HepG2 (cell line): ENCODE results near the gene SLCO4A1. TPM values are rescaled to one million over a fixed set of nuclear protein-coding genes. Genes with fewer than 3 reads are reported as not detected.

Experiments used
- AHR ChIP-seq: IDR thresholded peaks from 2 replicates; pipeline ENCODE4 v1.6.1; 2018; ENCODE audit warnings: missing genetic modification reagents, missing compliant biosample characterization
- ATF7 ChIP-seq, 2 experiments: fragments of 450-650 bp in 1 of 2; sonication (generic) in 1 of 2; formaldehyde crosslinking in 1 of 2; IDR thresholded peaks; 2 replicates each; pipeline versions ENCODE4 v1.4.0 to v1.6.1; 2016 to 2020; ENCODE audit warnings: antibody characterized with exemption in 1 of 2, mild to moderate bottlenecking in 1 of 2, missing genetic modification reagents in 1 of 2
- CAMTA2 ChIP-seq: sonication (generic); formaldehyde crosslinking; IDR thresholded peaks from 2 replicates; pipeline ENCODE4 v1.4.0; 2020; ENCODE audit warnings: mild to moderate bottlenecking, missing genetic modification reagents, borderline replicate concordance
- ISX ChIP-seq: sonication (generic); formaldehyde crosslinking; conservative IDR thresholded peaks from 2 replicates; pipeline ENCODE4 v1.5.0; 2020; ENCODE audit warnings: missing genetic modification reagents
- MTF2 ChIP-seq: sonication (generic); formaldehyde crosslinking; IDR thresholded peaks from 2 replicates; pipeline ENCODE4 v1.5.0; 2020; ENCODE audit warnings: missing genetic modification reagents, borderline replicate concordance
- NKX3-1 ChIP-seq: sonication (generic); formaldehyde crosslinking; IDR thresholded peaks from 2 replicates; pipeline ENCODE4 v1.5.0; 2020; ENCODE audit warnings: missing genetic modification reagents
- PRPF4 ChIP-seq: fragments of 200-400 bp; formaldehyde crosslinking; IDR thresholded peaks from 2 replicates; pipeline ENCODE4 v1.6.1; 2016; ENCODE audit warnings: low read length, low read depth; ENCODE audit not compliant: poor library complexity, severe bottlenecking
- RFXAP ChIP-seq: sonication (generic); formaldehyde crosslinking; IDR thresholded peaks from 2 replicates; pipeline ENCODE4 v1.4.0; 2020; ENCODE audit warnings: missing genetic modification reagents, borderline replicate concordance
- SNAPC2 ChIP-seq: sonication (generic); formaldehyde crosslinking; IDR thresholded peaks from 2 replicates; pipeline ENCODE4 v1.8.1; 2022; ENCODE audit warnings: mild to moderate bottlenecking, missing genetic modification reagents
- ZFP36L2 ChIP-seq: sonication (generic); formaldehyde crosslinking; IDR thresholded peaks from 2 replicates; pipeline ENCODE4 v1.4.0; 2020; ENCODE audit warnings: missing genetic modification reagents
- ZNF121 ChIP-seq: sonication (generic); formaldehyde crosslinking; IDR thresholded peaks from 2 replicates; pipeline ENCODE4 v1.5.0; 2020; ENCODE audit warnings: mild to moderate bottlenecking, missing genetic modification reagents
- ZNF468 ChIP-seq: sonication (generic); formaldehyde crosslinking; IDR thresholded peaks from 2 replicates; pipeline ENCODE4 v1.8.0; 2022; ENCODE audit warnings: mild to moderate bottlenecking, moderate library complexity, missing genetic modification reagents
- ZNF557 ChIP-seq: sonication (generic); formaldehyde crosslinking; IDR thresholded peaks from 2 replicates; pipeline ENCODE4 v1.4.0; 2020; ENCODE audit warnings: missing genetic modification reagents
- ZNF558 ChIP-seq: sonication (generic); formaldehyde crosslinking; IDR thresholded peaks from 2 replicates; pipeline ENCODE4 v1.9.0; 2022; ENCODE audit warnings: mild to moderate bottlenecking, missing genetic modification reagents, borderline replicate concordance
- ZNF629 ChIP-seq: sonication (generic); formaldehyde crosslinking; conservative IDR thresholded peaks from 2 replicates; pipeline ENCODE4 v1.5.0; 2020; ENCODE audit warnings: missing genetic modification reagents
- ZSCAN31 ChIP-seq: sonication (generic); formaldehyde crosslinking; IDR thresholded peaks from 2 replicates; pipeline ENCODE4 v1.5.0; 2020; ENCODE audit warnings: low read depth, mild to moderate bottlenecking, missing genetic modification reagents
- polyA plus RNA-seq, 8 experiments: library from polyadenylated mRNA; depleted of rRNA in 3 of 8; stranded (reverse) in 7 of 8; unstranded in 1 of 8; fragments of >200 nt; fragmentation: Illumina TruSeq in 4 of 8; extraction: Trizol in 4 of 8; gene quantifications; 2 replicates each; pipeline versions ENCODE4 v1.2.1 to v1.2.3, GENCODE V29; 2011 to 2016; ENCODE audit warnings: low read depth in 4 of 8, missing spikeins in 1 of 8, mixed read lengths in 1 of 8; ENCODE audit not compliant: insufficient read depth in 1 of 8
- total RNA-seq, 5 experiments: library from RNA; depleted of rRNA; stranded (reverse); fragments of >200 nt; fragmentation: Illumina TruSeq; extraction: Trizol; gene quantifications; 2 replicates each; pipeline ENCODE4 v1.2.3, GENCODE V29; 2016; ENCODE audit warnings: low read depth in 1 of 5
- TF ChIP-seq, protein P1 (sequence below): sonication (generic); formaldehyde crosslinking; IDR thresholded peaks from 2 replicates; pipeline ENCODE4 v1.4.0; 2020; ENCODE audit warnings: missing genetic modification reagents
- TF ChIP-seq, protein P2 (sequence below): sonication (generic); formaldehyde crosslinking; IDR thresholded peaks from 2 replicates; pipeline ENCODE4 v1.4.0; 2020; ENCODE audit warnings: mild to moderate bottlenecking, low read depth, missing genetic modification reagents
- TF ChIP-seq, protein P3 (sequence below): sonication (generic); formaldehyde crosslinking; IDR thresholded peaks from 2 replicates; pipeline ENCODE4; 2020; ENCODE audit warnings: missing genetic modification reagents, mild to moderate bottlenecking, borderline replicate concordance
- TF ChIP-seq, protein P4 (sequence below): IDR thresholded peaks from 2 replicates; pipeline ENCODE4 v1.6.1; 2012; ENCODE audit warnings: low read length, improper control_type of control experiment

Gene SLCO4A1
- total and polyA plus RNA-seq, 2 of the 13 experiments (the other 11 are each of a cell fraction or from before 2014, with no cell fraction given): 55.5 to 112 TPM

DNA sequence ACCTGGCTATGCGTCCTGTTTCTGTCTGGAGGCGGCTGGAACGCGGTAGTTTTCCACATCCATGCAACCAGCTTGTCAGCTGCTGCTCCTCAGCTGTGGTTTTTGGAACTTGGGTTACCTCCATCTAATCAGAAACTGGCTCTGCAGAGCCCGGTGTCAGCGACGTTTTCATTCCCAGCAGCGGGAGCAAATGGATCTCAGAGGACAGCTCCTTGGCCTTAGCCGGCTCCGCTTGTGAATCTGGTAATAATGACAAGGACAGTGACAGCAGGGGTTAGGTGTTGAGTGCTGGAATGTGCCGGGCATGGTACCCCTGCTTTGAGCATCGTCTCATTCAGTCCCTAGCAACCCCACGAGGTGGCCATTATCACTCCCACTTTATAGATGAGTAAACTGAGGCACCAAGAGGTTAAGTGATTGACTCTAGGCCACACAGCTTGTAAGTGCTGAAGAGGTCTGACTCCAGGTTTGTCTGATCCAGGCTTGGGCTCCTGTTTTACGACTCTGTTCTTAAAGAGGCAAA lies 1.3 kb downstream of the SLCO4A1 start (continued):
- TF ChIP-seq, protein P1, sequence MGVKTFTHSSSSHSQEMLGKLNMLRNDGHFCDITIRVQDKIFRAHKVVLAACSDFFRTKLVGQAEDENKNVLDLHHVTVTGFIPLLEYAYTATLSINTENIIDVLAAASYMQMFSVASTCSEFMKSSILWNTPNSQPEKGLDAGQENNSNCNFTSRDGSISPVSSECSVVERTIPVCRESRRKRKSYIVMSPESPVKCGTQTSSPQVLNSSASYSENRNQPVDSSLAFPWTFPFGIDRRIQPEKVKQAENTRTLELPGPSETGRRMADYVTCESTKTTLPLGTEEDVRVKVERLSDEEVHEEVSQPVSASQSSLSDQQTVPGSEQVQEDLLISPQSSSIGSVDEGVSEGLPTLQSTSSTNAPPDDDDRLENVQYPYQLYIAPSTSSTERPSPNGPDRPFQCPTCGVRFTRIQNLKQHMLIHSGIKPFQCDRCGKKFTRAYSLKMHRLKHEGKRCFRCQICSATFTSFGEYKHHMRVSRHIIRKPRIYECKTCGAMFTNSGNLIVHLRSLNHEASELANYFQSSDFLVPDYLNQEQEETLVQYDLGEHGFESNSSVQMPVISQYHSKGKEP (CRISPR knock-in tag): no peak
- TF ChIP-seq ZNF629 (CRISPR knock-in tag): peak; percentile 95
- no peak for TF ChIP-seq MTF2
- peak; percentile 63; the same call in 1 of the 2 replicates for TF ChIP-seq AHR (CRISPR knock-in tag)
- TF ChIP-seq RFXAP: 0 out of 2 replicates have a peak, but pooled peaks have one; percentile 40
- TF ChIP-seq, protein P2, sequence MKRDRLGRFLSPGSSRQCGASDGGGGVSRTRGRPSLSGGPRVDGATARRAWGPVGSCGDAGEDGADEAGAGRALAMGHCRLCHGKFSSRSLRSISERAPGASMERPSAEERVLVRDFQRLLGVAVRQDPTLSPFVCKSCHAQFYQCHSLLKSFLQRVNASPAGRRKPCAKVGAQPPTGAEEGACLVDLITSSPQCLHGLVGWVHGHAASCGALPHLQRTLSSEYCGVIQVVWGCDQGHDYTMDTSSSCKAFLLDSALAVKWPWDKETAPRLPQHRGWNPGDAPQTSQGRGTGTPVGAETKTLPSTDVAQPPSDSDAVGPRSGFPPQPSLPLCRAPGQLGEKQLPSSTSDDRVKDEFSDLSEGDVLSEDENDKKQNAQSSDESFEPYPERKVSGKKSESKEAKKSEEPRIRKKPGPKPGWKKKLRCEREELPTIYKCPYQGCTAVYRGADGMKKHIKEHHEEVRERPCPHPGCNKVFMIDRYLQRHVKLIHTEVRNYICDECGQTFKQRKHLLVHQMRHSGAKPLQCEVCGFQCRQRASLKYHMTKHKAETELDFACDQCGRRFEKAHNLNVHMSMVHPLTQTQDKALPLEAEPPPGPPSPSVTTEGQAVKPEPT (CRISPR knock-in tag): peak; percentile 66
- TF ChIP-seq ISX: no peak
- 0 out of 2 replicates have a peak, but pooled peaks have one; percentile 38 for TF ChIP-seq ZNF557 (CRISPR knock-in tag)
- TF ChIP-seq CAMTA2: no peak
- TF ChIP-seq, protein P3, sequence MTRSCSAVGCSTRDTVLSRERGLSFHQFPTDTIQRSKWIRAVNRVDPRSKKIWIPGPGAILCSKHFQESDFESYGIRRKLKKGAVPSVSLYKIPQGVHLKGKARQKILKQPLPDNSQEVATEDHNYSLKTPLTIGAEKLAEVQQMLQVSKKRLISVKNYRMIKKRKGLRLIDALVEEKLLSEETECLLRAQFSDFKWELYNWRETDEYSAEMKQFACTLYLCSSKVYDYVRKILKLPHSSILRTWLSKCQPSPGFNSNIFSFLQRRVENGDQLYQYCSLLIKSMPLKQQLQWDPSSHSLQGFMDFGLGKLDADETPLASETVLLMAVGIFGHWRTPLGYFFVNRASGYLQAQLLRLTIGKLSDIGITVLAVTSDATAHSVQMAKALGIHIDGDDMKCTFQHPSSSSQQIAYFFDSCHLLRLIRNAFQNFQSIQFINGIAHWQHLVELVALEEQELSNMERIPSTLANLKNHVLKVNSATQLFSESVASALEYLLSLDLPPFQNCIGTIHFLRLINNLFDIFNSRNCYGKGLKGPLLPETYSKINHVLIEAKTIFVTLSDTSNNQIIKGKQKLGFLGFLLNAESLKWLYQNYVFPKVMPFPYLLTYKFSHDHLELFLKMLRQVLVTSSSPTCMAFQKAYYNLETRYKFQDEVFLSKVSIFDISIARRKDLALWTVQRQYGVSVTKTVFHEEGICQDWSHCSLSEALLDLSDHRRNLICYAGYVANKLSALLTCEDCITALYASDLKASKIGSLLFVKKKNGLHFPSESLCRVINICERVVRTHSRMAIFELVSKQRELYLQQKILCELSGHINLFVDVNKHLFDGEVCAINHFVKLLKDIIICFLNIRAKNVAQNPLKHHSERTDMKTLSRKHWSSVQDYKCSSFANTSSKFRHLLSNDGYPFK (CRISPR knock-in tag): 0 out of 2 replicates have a peak, but pooled peaks have one; percentile 12
- peak; percentile 48; the same call in 1 of the 2 replicates for TF ChIP-seq ZNF468 (CRISPR knock-in tag)
- no peak for TF ChIP-seq ZNF558 (CRISPR knock-in tag)
- TF ChIP-seq ZNF121 (CRISPR knock-in tag): 0 out of 2 replicates have a peak, but pooled peaks have one; percentile 56
- TF ChIP-seq, protein P4, sequence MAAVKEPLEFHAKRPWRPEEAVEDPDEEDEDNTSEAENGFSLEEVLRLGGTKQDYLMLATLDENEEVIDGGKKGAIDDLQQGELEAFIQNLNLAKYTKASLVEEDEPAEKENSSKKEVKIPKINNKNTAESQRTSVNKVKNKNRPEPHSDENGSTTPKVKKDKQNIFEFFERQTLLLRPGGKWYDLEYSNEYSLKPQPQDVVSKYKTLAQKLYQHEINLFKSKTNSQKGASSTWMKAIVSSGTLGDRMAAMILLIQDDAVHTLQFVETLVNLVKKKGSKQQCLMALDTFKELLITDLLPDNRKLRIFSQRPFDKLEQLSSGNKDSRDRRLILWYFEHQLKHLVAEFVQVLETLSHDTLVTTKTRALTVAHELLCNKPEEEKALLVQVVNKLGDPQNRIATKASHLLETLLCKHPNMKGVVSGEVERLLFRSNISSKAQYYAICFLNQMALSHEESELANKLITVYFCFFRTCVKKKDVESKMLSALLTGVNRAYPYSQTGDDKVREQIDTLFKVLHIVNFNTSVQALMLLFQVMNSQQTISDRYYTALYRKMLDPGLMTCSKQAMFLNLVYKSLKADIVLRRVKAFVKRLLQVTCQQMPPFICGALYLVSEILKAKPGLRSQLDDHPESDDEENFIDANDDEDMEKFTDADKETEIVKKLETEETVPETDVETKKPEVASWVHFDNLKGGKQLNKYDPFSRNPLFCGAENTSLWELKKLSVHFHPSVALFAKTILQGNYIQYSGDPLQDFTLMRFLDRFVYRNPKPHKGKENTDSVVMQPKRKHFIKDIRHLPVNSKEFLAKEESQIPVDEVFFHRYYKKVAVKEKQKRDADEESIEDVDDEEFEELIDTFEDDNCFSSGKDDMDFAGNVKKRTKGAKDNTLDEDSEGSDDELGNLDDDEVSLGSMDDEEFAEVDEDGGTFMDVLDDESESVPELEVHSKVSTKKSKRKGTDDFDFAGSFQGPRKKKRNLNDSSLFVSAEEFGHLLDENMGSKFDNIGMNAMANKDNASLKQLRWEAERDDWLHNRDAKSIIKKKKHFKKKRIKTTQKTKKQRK: no peak
- TF ChIP-seq SNAPC2 (CRISPR knock-in tag): no peak
- TF ChIP-seq ZFP36L2: no peak
- TF ChIP-seq ATF7 (IDR thresholded peaks at IDR 0.05): no peak
- peak; percentile 68; the same call in 1 of the 2 replicates for TF ChIP-seq ATF7 (CRISPR knock-in tag; IDR thresholded peaks at IDR 0.05)
- TF ChIP-seq ZSCAN31 (CRISPR knock-in tag): 0 out of 2 replicates have a peak, but pooled peaks have one; percentile 0
- peak; percentile 39 for TF ChIP-seq PRPF4
- TF ChIP-seq NKX3-1 (CRISPR knock-in tag): 0 out of 2 replicates have a peak, but pooled peaks have one; percentile 23
